Common myeloid progenitor, CD34-positive (primary cell): ENCODE measurements around the gene DPYSL4.

Experiments used
- CTCF ChIA-PET: fragments of 350-600 bp; sonication (Branson Sonifier 250); formaldehyde crosslinking; loops from one replicate; lab custom pipeline; 2021; ENCODE audit warnings: antibody characterized with exemption; lab: Charles Lee
- POLR2A ChIA-PET: fragments of 350-600 bp; sonication (Branson Sonifier 250); formaldehyde crosslinking; loops from one replicate; lab custom pipeline; 2021; ENCODE audit warnings: antibody characterized with exemption; lab: Charles Lee
- DNase-seq, 3 donors: peaks; one replicate each; pipeline versions ENCODE4 v3.0.0 to v3.0.0-alpha.2; 2013
- H3K27ac ChIP-seq, 2 experiments: 1 replicate in 1 of 2; 2 replicates in 1 of 2; pipeline ENCODE4 v1.7.0; 2013; ENCODE audit warnings: inconsistent platforms in 2 of 2, low read length in 2 of 2, mild to moderate bottlenecking in 2 of 2, low read depth in 1 of 2, moderate library complexity in 1 of 2; ENCODE audit not compliant: severe bottlenecking in 2 of 2, insufficient read depth in 1 of 2, poor library complexity in 1 of 2
- H3K27me3 ChIP-seq, 5 experiments: replicated peaks in 2 of 5; 1 replicate in 3 of 5; 2 replicates in 2 of 5; pipeline versions ENCODE4 v1.6.1 to v1.7.0; 2013; ENCODE audit warnings: low read length in 4 of 5, mild to moderate bottlenecking in 2 of 5, moderate library complexity in 2 of 5, inconsistent platforms in 1 of 5; ENCODE audit not compliant: insufficient read depth in 5 of 5, control insufficient read depth in 4 of 5
- H3K36me3 ChIP-seq, 4 experiments: 1 replicate in 2 of 4; 2 replicates in 2 of 4; pipeline versions ENCODE4 v1.6.1 to v1.7.0; 2013; ENCODE audit warnings: low read length in 3 of 4, control low read depth in 1 of 4, mild to moderate bottlenecking in 1 of 4; ENCODE audit not compliant: control insufficient read depth in 4 of 4, insufficient read depth in 4 of 4
- H3K4me1 ChIP-seq, 4 experiments: 1 replicate in 3 of 4; 2 replicates in 1 of 4; pipeline versions ENCODE4 v1.6.1 to v1.7.1; 2013; ENCODE audit warnings: low read length in 3 of 4, mild to moderate bottlenecking in 3 of 4, control low read depth in 1 of 4, inconsistent platforms in 1 of 4, moderate library complexity in 1 of 4; ENCODE audit not compliant: control insufficient read depth in 4 of 4, insufficient read depth in 4 of 4; ENCODE audit errors: control extremely low read depth in 1 of 4
- H3K4me3 ChIP-seq, 7 experiments: 1 replicate in 4 of 7; 2 replicates in 3 of 7; pipeline versions ENCODE4 v1.5.1 to v1.7.0; 2013; ENCODE audit warnings: mild to moderate bottlenecking in 7 of 7, low read length in 6 of 7, moderate library complexity in 6 of 7, inconsistent platforms in 2 of 7, low read depth in 2 of 7, control low read depth in 1 of 7; ENCODE audit not compliant: insufficient read depth in 4 of 7, control insufficient read depth in 1 of 7; ENCODE audit errors: extremely low read depth in 1 of 7
- H3K9me3 ChIP-seq, 5 experiments: 1 replicate in 4 of 5; 2 replicates in 1 of 5; pipeline versions ENCODE4 v1.6.1 to v1.7.1; 2013; ENCODE audit warnings: low read length in 4 of 5, mild to moderate bottlenecking in 2 of 5, inconsistent platforms in 1 of 5, low read depth in 1 of 5, moderate library complexity in 1 of 5; ENCODE audit not compliant: control insufficient read depth in 4 of 5, insufficient read depth in 2 of 5; ENCODE audit errors: control extremely low read depth in 1 of 5
- whole genome bisulfite sequencing: methylation state at CpG from one replicate; pipeline ENCODE4 v1.1.5; 2013; ENCODE audit not compliant: insufficient coverage; 5-methylcytosine and 5-hydroxymethylcytosine counted together

DPYSL4 gene

DNA sequence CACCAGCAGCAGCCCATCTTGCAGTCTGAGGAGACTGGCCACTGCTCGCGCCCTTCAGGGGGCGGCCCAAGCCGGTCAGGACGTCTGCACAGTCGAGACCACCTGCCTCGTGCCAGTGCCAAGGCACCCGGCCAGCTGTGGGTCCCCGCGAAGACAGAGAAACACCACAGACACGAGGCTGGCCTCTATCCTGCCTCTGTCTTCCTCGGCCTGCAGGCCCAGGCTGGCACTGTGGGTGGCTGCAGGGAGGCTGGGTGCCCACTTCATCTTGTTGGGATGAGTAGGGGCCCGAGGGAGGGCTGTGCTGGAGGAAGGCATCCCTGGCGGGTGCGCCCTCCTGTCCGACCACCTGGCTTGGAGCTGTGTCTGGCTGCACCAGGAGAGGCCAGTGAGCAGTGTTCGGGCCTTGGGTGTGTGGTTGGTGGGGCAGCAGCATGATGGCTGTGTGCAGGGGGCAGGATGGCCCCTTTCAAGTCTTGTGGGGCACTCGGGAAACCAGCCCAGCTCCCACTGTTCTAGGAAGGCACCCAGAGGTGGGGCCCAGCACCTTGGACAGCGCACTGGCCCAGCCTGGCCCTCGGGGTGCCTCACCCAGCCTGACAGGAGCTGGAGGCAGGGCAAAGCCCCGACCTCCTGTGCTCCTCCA, 7.3 kb downstream of the DPYSL4 start:
- ChIA-PET POLR2A (no interaction called here), CTCF (no interaction called here)
- Histone ChIP-seq H3K4me1 (no peaks in the 10 kb centered on the region), H3K27ac (no peak overlapping the region), H3K4me3 (no peak overlapping the region), H3K9me3 (no peaks in the 10 kb centered on the region), H3K36me3 (no peaks in the 10 kb centered on the region), H3K27me3 (peaks cover 0 to 26% (median 11%) of the 10 kb centered on the region in 5 experiments)
- peak in 2 of 3 donors; percentile 42 to 53 for DNase-seq
- WGBS, result 94% methylated on average over 18 of the region's 21 CpGs

DNA sequence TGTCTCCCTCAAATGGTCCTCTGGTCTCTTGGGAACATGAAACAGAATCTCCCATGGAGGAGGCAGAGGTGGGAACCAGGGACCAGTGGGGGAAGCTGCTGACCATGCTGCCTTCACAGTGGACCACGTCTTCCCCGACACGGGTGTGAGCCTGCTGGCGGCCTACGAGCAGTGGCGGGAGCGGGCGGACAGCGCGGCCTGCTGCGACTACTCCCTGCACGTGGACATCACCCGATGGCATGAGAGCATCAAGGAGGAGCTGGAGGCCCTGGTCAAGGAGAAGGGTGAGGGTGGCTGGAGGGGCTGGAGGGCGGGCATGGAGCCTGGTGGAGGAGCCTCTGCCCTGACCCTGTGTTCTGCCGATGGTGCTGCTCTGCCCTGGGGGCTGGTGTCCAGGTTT, 8.0 kb downstream of the DPYSL4 start:
- H3K27ac ChIP-seq, result no peak overlapping the region
- CTCF ChIA-PET, result no interaction called here
- no peak for DNase-seq
- WGBS, result 99% methylated on average over 10 of the region's 15 CpGs
- no peaks in the 10 kb centered on the region for H3K4me1 ChIP-seq
- POLR2A ChIA-PET, result no interaction called here
- no peak overlapping the region for H3K4me3 ChIP-seq
- no peaks in the 10 kb centered on the region for H3K9me3 ChIP-seq
- H3K36me3 ChIP-seq, result no peaks in the 10 kb centered on the region
- H3K27me3 ChIP-seq, result peaks cover 0 to 19% (median 8%) of the 10 kb centered on the region in 5 experiments

DNA sequence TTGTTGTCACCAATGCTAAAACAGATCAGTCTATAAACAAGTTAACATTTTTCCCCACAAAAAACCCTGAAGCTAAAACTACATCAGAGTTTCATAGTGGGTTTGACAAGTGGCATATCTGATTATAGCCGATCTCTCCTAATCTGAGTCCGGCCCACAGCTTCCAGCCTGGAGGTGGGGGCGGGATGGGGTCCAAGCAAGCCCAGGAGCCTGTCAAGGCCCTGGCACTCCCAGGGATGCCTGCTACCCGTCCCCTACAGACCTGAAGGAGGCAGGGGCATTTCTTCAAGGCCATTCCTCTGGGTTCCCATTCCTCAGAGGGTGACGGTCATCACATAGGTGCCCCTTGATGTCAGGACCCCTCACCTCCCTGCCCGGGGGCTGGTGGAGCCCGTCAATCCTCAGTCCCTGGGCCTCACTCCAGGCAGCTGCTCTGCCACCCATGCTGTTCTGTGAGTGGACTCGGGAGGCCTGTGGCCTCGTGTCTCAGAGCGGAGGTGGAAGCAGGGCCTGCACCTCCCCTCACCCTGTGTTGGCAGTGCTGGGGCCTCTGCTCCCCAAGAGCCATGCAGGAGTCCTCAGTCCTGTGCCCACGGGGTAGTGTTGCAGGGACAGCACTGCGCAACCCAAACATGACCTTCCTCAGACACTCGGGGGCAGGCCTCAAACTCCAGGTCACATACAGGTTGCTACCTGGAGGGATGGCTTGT, 8.8 kb downstream of the DPYSL4 start:
- H3K4me1 ChIP-seq, result no peaks in the 10 kb centered on the region
- H3K9me3 ChIP-seq, result no peaks in the 10 kb centered on the region
- ChIA-PET POLR2A (no interaction called here), CTCF (no interaction called here)
- no peak for DNase-seq
- no peak overlapping the region for H3K4me3 ChIP-seq
- no peaks in the 10 kb centered on the region for H3K36me3 ChIP-seq
- WGBS, result 97% methylated on average over 13 of the region's 13 CpGs
- H3K27me3 ChIP-seq, result peaks cover 0 to 11% (median 3%) of the 10 kb centered on the region in 5 experiments
- no peak overlapping the region for H3K27ac ChIP-seq

DNA sequence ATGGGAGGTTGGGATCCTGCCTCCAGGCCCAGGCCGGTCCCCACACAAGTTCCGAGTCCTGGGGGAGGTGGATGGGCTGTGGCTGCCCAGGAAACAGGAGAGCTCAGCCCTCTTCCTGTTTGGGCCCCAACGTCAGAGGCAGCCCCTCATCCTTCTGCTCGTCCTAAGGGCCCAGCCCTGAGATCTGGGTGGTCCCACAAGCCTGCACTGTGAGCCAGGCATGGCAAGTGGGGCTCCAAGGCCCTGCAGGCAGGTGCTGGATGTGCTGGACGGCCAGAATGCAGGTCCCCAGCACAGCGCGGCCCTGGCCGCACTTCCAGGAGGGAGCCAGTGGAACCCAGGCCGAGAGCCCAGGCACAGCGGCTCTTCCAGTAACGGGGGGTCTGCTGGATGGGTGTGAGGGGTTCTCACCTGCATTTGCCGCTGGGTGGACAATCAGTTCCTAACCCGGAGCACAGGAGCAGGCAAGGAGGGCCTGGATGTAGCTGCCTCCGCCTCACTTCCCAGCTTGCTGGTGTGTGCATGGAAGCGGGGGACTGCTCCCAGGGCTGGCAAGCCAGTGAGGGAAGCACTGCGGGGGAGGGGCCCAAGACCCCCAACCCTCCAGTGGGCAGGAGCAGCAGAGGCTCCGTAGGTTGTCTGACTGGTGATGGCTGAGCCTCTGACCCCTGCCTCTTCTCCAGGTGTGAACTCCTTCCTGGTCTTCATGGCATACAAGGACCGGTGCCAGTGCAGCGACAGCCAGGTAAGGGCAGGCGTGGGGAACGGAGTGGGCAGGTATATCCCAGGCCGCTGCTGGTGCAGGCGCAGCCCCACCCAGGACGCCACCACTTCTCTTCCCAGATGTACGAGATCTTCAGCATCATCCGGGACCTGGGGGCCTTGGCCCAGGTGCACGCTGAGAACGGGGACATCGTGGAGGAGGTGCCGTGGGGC, 9.7 kb downstream of the DPYSL4 start:
- Histone ChIP-seq H3K9me3 (no peaks in the 10 kb centered on the region), H3K36me3 (no peaks in the 10 kb centered on the region), H3K4me3 (no peak overlapping the region), H3K27ac (no peak overlapping the region), H3K4me1 (no peaks in the 10 kb centered on the region), H3K27me3 (peaks cover 0 to 11% (median 0%) of the 10 kb centered on the region in 5 experiments)
- POLR2A ChIA-PET, result no interaction called here
- CTCF ChIA-PET, result no interaction called here
- WGBS, result 85% methylated on average over 27 of the region's 30 CpGs
- DNase-seq, result no peak

DNA sequence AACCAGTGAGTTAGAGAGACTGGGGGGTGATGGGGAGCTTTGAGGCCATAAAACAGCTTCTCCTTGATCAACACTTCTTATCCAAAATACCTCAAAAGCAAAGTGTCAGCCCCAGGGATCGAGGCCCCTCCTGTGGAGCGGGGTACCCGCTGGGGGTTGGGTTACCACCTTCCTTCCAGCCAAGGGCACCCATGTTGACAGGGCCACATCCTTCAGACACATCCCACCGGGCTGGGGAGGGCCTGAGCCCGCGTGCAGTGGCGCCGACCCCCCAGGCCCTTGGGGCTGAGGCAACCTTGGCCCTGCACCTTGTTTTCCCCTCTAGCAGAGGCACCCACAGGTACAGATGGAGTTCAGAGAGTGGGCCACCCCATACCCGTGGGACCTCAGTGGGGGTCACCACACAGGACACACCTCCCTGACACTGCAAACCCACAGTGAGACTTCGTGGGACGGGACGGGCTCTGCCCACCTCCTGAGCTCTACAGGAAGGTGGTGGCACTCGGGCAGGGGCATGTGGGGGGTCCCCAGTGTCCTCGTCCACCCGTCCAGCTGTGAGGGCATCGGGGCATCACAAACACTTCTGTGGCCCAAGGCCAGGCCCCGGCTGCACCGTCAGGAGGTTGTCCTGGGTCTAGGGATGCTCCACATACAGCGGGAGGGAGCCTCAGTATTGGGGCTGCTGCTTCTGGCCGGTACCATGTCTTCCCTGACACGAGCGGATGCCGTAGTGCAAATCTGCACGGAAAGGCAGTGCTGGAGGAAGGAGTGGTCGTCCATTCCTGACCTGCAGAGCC, 10.7 kb downstream of the DPYSL4 start:
- WGBS, result 86% methylated on average over 20 of the region's 25 CpGs
- ChIA-PET POLR2A (no interaction called here), CTCF (no interaction called here)

DNA sequence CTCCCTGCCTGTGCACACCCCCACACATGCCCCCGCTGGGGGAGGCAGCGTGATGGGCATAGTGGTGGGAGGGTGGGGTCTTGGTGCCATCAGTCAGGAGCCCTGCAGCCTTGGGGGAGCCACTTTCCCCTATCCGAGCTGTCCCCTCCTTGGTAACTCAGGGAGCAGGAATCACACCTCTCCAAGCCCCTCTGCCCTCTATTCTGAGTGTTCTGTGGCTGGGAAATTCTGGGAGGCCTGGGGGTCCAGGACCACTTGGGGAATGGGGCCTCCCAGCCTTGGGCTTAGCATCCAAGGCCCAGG, 11.3 kb downstream of the DPYSL4 start:
- Histone ChIP-seq H3K9me3 (no peaks in the 10 kb centered on the region), H3K4me3 (no peak overlapping the region), H3K27ac (no peak overlapping the region), H3K4me1 (no peaks in the 10 kb centered on the region), H3K36me3 (no peaks in the 10 kb centered on the region), H3K27me3 (peaks cover 0 to 3% (median 0%) of the 10 kb centered on the region in 5 experiments)
- ChIA-PET POLR2A (no interaction called here), CTCF (no interaction called here)
- no peak for DNase-seq
- WGBS, result no CpG with 5 or more reads among the region's 3 CpGs

More for the DNA sequence above, 10.7 kb downstream of the DPYSL4 start:
- Histone ChIP-seq H3K4me1 (no peaks in the 10 kb centered on the region), H3K36me3 (no peaks in the 10 kb centered on the region), H3K27ac (no peak overlapping the region), H3K27me3 (peaks cover 0 to 5% (median 0%) of the 10 kb centered on the region in 5 experiments), H3K4me3 (no peak overlapping the region), H3K9me3 (no peaks in the 10 kb centered on the region)
- no peak for DNase-seq
